ENCODE measurements around the gene MT2A.

Gene MT2A

GRCh38 chr16:56630134-56630533, 21.8 kb downstream of the MT2A start:
- H3K4me1 ChIP-seq (ENCODE audit: control insufficient read depth in 2 of 2, insufficient read depth in 1 of 2, low read depth in 1 of 2, low read length in 2 of 2), result peaks cover 3 to 4% of the 10 kb centered on the region in 2 donors
- WGBS, 2 donors (ENCODE audit: extremely low coverage in 2 of 2, insufficient read length in 2 of 2, insufficient replicate concordance in 1 of 2), result no CpG with 5 or more reads among the region's 3 CpGs
- H2BK15ac ChIP-seq (ENCODE audit: low read length), result no peak overlapping the region
- H4K8ac ChIP-seq (ENCODE audit: low read depth, low read length), result no peak overlapping the region
- DNase-seq (ENCODE audit: low spot score), result no peak
- no peak overlapping the region for H3K23ac ChIP-seq (ENCODE audit: low read depth, low read length, poor library complexity)
- H3K79me1 ChIP-seq (ENCODE audit: low read depth, low read length), result no peaks in the 10 kb centered on the region
- no peaks in the 10 kb centered on the region for H3K9me3 ChIP-seq (replicated peaks in 1 of 2; ENCODE audit: control insufficient read depth in 2 of 2, insufficient read depth in 1 of 2, low read depth in 1 of 2, low read length in 2 of 2)
- no peak overlapping the region for H2BK120ac ChIP-seq (ENCODE audit: low read depth, low read length)
- H3K36me3 ChIP-seq (replicated peaks in 1 of 2; ENCODE audit: control insufficient read depth in 2 of 2, insufficient read depth in 2 of 2, low read length in 2 of 2), result no peaks in the 10 kb centered on the region
- H2AFZ ChIP-seq (ENCODE audit: low read length), result no peak overlapping the region
- H2AK5ac ChIP-seq (ENCODE audit: low read depth, low read length), result no peak overlapping the region
- no peak overlapping the region for H2BK12ac ChIP-seq (ENCODE audit: low read length)
- no peak overlapping the region for H3K18ac ChIP-seq (ENCODE audit: low read length)
- no peak overlapping the region for H3K27ac ChIP-seq (replicated peaks; ENCODE audit: low read length)
- no peak overlapping the region for H4K91ac ChIP-seq (ENCODE audit: low read depth, low read length, poor library complexity)
- no peak overlapping the region for H3K4me3 ChIP-seq (ENCODE audit: low read length in 2 of 2)
- no peak overlapping the region for H3K9ac ChIP-seq (ENCODE audit: low read depth, low read length, poor library complexity)
- H3K14ac ChIP-seq (ENCODE audit: low read length), result no peak overlapping the region
- peaks cover 50 to 95% (median 95%) of the 10 kb centered on the region in 3 experiments for H3K27me3 ChIP-seq (ENCODE audit: control insufficient read depth in 3 of 3, insufficient read depth in 3 of 3, low read depth in 1 of 3, low read length in 3 of 3)
- H2BK5ac ChIP-seq (ENCODE audit: low read length), result no peak overlapping the region
- H3K4ac ChIP-seq (ENCODE audit: low read length), result no peak overlapping the region
- no peak overlapping the region for H3K4me2 ChIP-seq (ENCODE audit: insufficient read depth, low read length, poor library complexity, severe bottlenecking)

GRCh38 chr16:56631197-56631596, 22.8 kb downstream of the MT2A start:
- DNase-seq (ENCODE audit: low spot score), result no peak
- Histone ChIP-seq H3K18ac (ENCODE audit: low read length) (no peak overlapping the region), H3K14ac (ENCODE audit: low read length) (no peak overlapping the region), H2AK5ac (ENCODE audit: low read depth, low read length) (no peak overlapping the region), H3K4me3 (ENCODE audit: low read length in 2 of 2) (no peak overlapping the region), H2BK12ac (ENCODE audit: low read length) (no peak overlapping the region), H4K91ac (ENCODE audit: low read depth, low read length, poor library complexity) (no peak overlapping the region), H3K4me2 (ENCODE audit: insufficient read depth, low read length, poor library complexity, severe bottlenecking) (no peak overlapping the region), H3K27ac (replicated peaks; ENCODE audit: low read length) (no peak overlapping the region), H2BK120ac (ENCODE audit: low read depth, low read length) (no peak overlapping the region), H3K27me3 (ENCODE audit: control insufficient read depth in 3 of 3, insufficient read depth in 3 of 3, low read depth in 1 of 3, low read length in 3 of 3) (peaks cover 52 to 95% (median 95%) of the 10 kb centered on the region in 3 experiments), H3K79me1 (ENCODE audit: low read depth, low read length) (no peaks in the 10 kb centered on the region), H2BK5ac (ENCODE audit: low read length) (no peak overlapping the region), H2BK15ac (ENCODE audit: low read length) (no peak overlapping the region), H3K9me3 (replicated peaks in 1 of 2; ENCODE audit: control insufficient read depth in 2 of 2, insufficient read depth in 1 of 2, low read depth in 1 of 2, low read length in 2 of 2) (no peaks in the 10 kb centered on the region), H3K9ac (ENCODE audit: low read depth, low read length, poor library complexity) (no peak overlapping the region), H4K8ac (ENCODE audit: low read depth, low read length) (no peak overlapping the region), H3K4me1 (ENCODE audit: control insufficient read depth in 2 of 2, insufficient read depth in 1 of 2, low read depth in 1 of 2, low read length in 2 of 2) (no peaks in the 10 kb centered on the region), H3K23ac (ENCODE audit: low read depth, low read length, poor library complexity) (no peak overlapping the region), H3K36me3 (replicated peaks in 1 of 2; ENCODE audit: control insufficient read depth in 2 of 2, insufficient read depth in 2 of 2, low read length in 2 of 2) (no peaks in the 10 kb centered on the region), H3K4ac (ENCODE audit: low read length) (no peak overlapping the region), H2AFZ (ENCODE audit: low read length) (no peak overlapping the region)
- no CpG with 5 or more reads among the region's 10 CpGs for WGBS, 2 donors (ENCODE audit: extremely low coverage in 2 of 2, insufficient read length in 2 of 2, insufficient replicate concordance in 1 of 2)

GRCh38 chr16:56631832-56632155, 23.4 kb downstream of the MT2A start:
- H3K36me3 ChIP-seq (replicated peaks in 1 of 2; ENCODE audit: control insufficient read depth in 2 of 2, insufficient read depth in 2 of 2, low read length in 2 of 2), result no peaks in the 10 kb centered on the region
- H2AFZ ChIP-seq (ENCODE audit: low read length), result peak overlapping the region; percentile 85
- H2AK5ac ChIP-seq (ENCODE audit: low read depth, low read length), result no peak overlapping the region
- H4K91ac ChIP-seq (ENCODE audit: low read depth, low read length, poor library complexity), result no peak overlapping the region
- peaks cover 51 to 95% (median 95%) of the 10 kb centered on the region in 3 experiments for H3K27me3 ChIP-seq (ENCODE audit: control insufficient read depth in 3 of 3, insufficient read depth in 3 of 3, low read depth in 1 of 3, low read length in 3 of 3)
- H3K9me3 ChIP-seq (replicated peaks in 1 of 2; ENCODE audit: control insufficient read depth in 2 of 2, insufficient read depth in 1 of 2, low read depth in 1 of 2, low read length in 2 of 2), result no peaks in the 10 kb centered on the region
- H3K18ac ChIP-seq (ENCODE audit: low read length), result peak overlapping the region; percentile 35
- H3K4me3 ChIP-seq (ENCODE audit: low read length in 2 of 2), result no peak overlapping the region
- no peak overlapping the region for H3K4me2 ChIP-seq (ENCODE audit: insufficient read depth, low read length, poor library complexity, severe bottlenecking)
- H3K9ac ChIP-seq (ENCODE audit: low read depth, low read length, poor library complexity), result peak overlapping the region; percentile 3
- H3K14ac ChIP-seq (ENCODE audit: low read length), result peak overlapping the region; percentile 97
- peak overlapping the region; percentile 63 for H3K23ac ChIP-seq (ENCODE audit: low read depth, low read length, poor library complexity)
- H3K27ac ChIP-seq (replicated peaks; ENCODE audit: low read length), result no peak overlapping the region
- no peak overlapping the region for H2BK12ac ChIP-seq (ENCODE audit: low read length)
- no CpG with 5 or more reads among the region's 14 CpGs for WGBS, 2 donors (ENCODE audit: extremely low coverage in 2 of 2, insufficient read length in 2 of 2, insufficient replicate concordance in 1 of 2)
- H3K4me1 ChIP-seq (ENCODE audit: control insufficient read depth in 2 of 2, insufficient read depth in 1 of 2, low read depth in 1 of 2, low read length in 2 of 2), result no peaks in the 10 kb centered on the region
- no peak overlapping the region for H4K8ac ChIP-seq (ENCODE audit: low read depth, low read length)
- H2BK120ac ChIP-seq (ENCODE audit: low read depth, low read length), result no peak overlapping the region
- H2BK5ac ChIP-seq (ENCODE audit: low read length), result no peak overlapping the region
- peak overlapping the region; percentile 52 for H2BK15ac ChIP-seq (ENCODE audit: low read length)
- no peak for DNase-seq (ENCODE audit: low spot score)
- H3K79me1 ChIP-seq (ENCODE audit: low read depth, low read length), result no peaks in the 10 kb centered on the region
- no peak overlapping the region for H3K4ac ChIP-seq (ENCODE audit: low read length)

- H3K14ac ChIP-seq (ENCODE audit: low read length), result peak within 1 kb of the TSS; percentile 97
- peak within 1 kb of the TSS; percentile 35 for H3K18ac ChIP-seq (ENCODE audit: low read length)
- no peak within 1 kb of the TSS for H4K91ac ChIP-seq (ENCODE audit: low read depth, low read length, poor library complexity)
- H3K9me3 ChIP-seq (replicated peaks in 1 of 2; ENCODE audit: control insufficient read depth in 2 of 2, insufficient read depth in 1 of 2, low read depth in 1 of 2, low read length in 2 of 2), result no peaks in the 10 kb centered on the region
- no peak within 1 kb of the TSS for H3K4ac ChIP-seq (ENCODE audit: low read length)
- peaks cover 49 to 95% (median 95%) of the 10 kb centered on the region in 3 experiments for H3K27me3 ChIP-seq (ENCODE audit: control insufficient read depth in 3 of 3, insufficient read depth in 3 of 3, low read depth in 1 of 3, low read length in 3 of 3)
- no CpG with 5 or more reads among the region's 61 CpGs for WGBS, 2 donors (ENCODE audit: extremely low coverage in 2 of 2, insufficient read length in 2 of 2, insufficient replicate concordance in 1 of 2)
- peak within 1 kb of the TSS; percentile 52 for H2BK15ac ChIP-seq (ENCODE audit: low read length)
- no peak for DNase-seq (ENCODE audit: low spot score)
- no peak within 1 kb of the TSS for H4K8ac ChIP-seq (ENCODE audit: low read depth, low read length)
- H2AFZ ChIP-seq (ENCODE audit: low read length), result peak within 1 kb of the TSS; percentile 85
- no peaks in the 10 kb centered on the region for H3K4me1 ChIP-seq (ENCODE audit: control insufficient read depth in 2 of 2, insufficient read depth in 1 of 2, low read depth in 1 of 2, low read length in 2 of 2)
- H2BK12ac ChIP-seq (ENCODE audit: low read length), result no peak within 1 kb of the TSS
- H3K36me3 ChIP-seq (replicated peaks in 1 of 2; ENCODE audit: control insufficient read depth in 2 of 2, insufficient read depth in 2 of 2, low read length in 2 of 2), result no peaks in the 10 kb centered on the region
- no peak within 1 kb of the TSS for H2AK5ac ChIP-seq (ENCODE audit: low read depth, low read length)
- peak within 1 kb of the TSS; percentile 38 for H3K4me2 ChIP-seq (ENCODE audit: insufficient read depth, low read length, poor library complexity, severe bottlenecking)
- peak within 1 kb of the TSS; percentile 3 for H3K9ac ChIP-seq (ENCODE audit: low read depth, low read length, poor library complexity)
- H2BK5ac ChIP-seq (ENCODE audit: low read length), result no peak within 1 kb of the TSS
- H3K79me1 ChIP-seq (ENCODE audit: low read depth, low read length), result no peaks in the 10 kb centered on the region
- no peak within 1 kb of the TSS for H3K4me3 ChIP-seq (ENCODE audit: low read length in 2 of 2)
- no peak within 1 kb of the TSS for H3K27ac ChIP-seq (replicated peaks; ENCODE audit: low read length)
- H2BK120ac ChIP-seq (ENCODE audit: low read depth, low read length), result no peak within 1 kb of the TSS
- H3K23ac ChIP-seq (ENCODE audit: low read depth, low read length, poor library complexity), result peak within 1 kb of the TSS; percentile 63
Observed at GRCh38 chr16:56632156-56632847, 23.9 kb downstream of the MT2A start, which contains the start of gene MT1M. MT1M (plus strand) TSS chr16:56632659; CDS start chr16:56632732, 73 bp downstream.
